MCF 10A (cell line): ENCODE measurements around the gene ATF2. TPM values are rescaled to one million over a fixed set of nuclear protein-coding genes. Genes with fewer than 3 reads are reported as not detected.

Experiments used
- BruUV-seq: library from RNA; stranded (reverse); fragments of 400-500 nt; replicated peaks from 2 replicates; lab custom pipeline; 2021; lab: Mats Ljungman, UMichigan
- CTCF ChIA-PET: fragments of 300-600 bp; sonication (Branson Sonifier 250); formaldehyde crosslinking; extraction: SDS; loops from one replicate; lab custom pipeline; 2021; ENCODE audit warnings: antibody characterized with exemption, inconsistent platforms; lab: Yijun Ruan, JAX
- POLR2A ChIA-PET: fragments of 300-600, 350-650 bp; sonication (Branson Sonifier 250); formaldehyde crosslinking; extraction: SDS; loops from one replicate; lab custom pipeline; 2020; ENCODE audit warnings: antibody characterized with exemption, inconsistent platforms; lab: Yijun Ruan, JAX
- DNase-seq: peaks from one replicate; pipeline ENCODE4 v3.0.0-alpha.2; 2018; ENCODE audit not compliant: unreplicated experiment
- H3K27ac Mint-ChIP-seq: one replicate; pipeline ENCODE4 v1.8.0; 2022; ENCODE audit warnings: mild to moderate bottlenecking, low read depth, mixed read lengths; ENCODE audit not compliant: unreplicated experiment
- H3K27me3 Mint-ChIP-seq: one replicate; pipeline ENCODE4 v1.8.0; 2022; ENCODE audit warnings: mixed read lengths; ENCODE audit not compliant: insufficient read depth, unreplicated experiment
- H3K36me3 Mint-ChIP-seq: one replicate; pipeline ENCODE4 v1.8.0; 2022; ENCODE audit warnings: mild to moderate bottlenecking, moderate library complexity, mixed read lengths; ENCODE audit not compliant: insufficient read depth, unreplicated experiment
- H3K4me1 Mint-ChIP-seq: one replicate; pipeline ENCODE4 v1.8.0; 2022; ENCODE audit warnings: mixed read lengths; ENCODE audit not compliant: insufficient read depth, unreplicated experiment
- H3K4me3 Mint-ChIP-seq: one replicate; pipeline ENCODE4 v1.8.0; 2022; ENCODE audit warnings: mild to moderate bottlenecking, moderate library complexity, mixed read lengths; ENCODE audit not compliant: unreplicated experiment
- H3K9me3 Mint-ChIP-seq: one replicate; pipeline ENCODE4 v1.8.0; 2022; ENCODE audit warnings: mixed read lengths; ENCODE audit not compliant: unreplicated experiment
- CTCF ChIP-seq: fragments of 200-600 bp; IDR thresholded peaks from one replicate; pipeline ENCODE4 v1.8.0; 2022; ENCODE audit warnings: antibody characterized with exemption, mild to moderate bottlenecking; ENCODE audit not compliant: unreplicated experiment
- intact Hi-C: fragments of 100-400 bp; cut with micrococcal nuclease; formaldehyde crosslinking; loops from 2 replicates; pipeline ENCODE4 v1.14.1; 2022
- total RNA-seq: library from RNA; stranded (reverse); gene quantifications from 2 replicates; pipeline ENCODE4 v1.2.3, GENCODE V29; 2022

ATF2 gene
- total RNA-seq, 1 experiment from 2014 or later, result 63.9 TPM

- no peak for TF ChIP-seq CTCF
- ChIA-PET POLR2A (interaction anchor here (0.8 to 2.4 kb wide), 4 partner anchors 10 to 31 kb away, joined by 3 to 9 read pairs (median 4); no protein-coding TSS in a partner anchor), CTCF (no interaction called here)
- intact Hi-C loops, result no loop called here
- Mint-ChIP-seq H3K4me3 (no peak overlapping the region), H3K9me3 (no peaks in the 10 kb centered on the region), H3K27me3 (no peaks in the 10 kb centered on the region), H3K4me1 (no peaks in the 10 kb centered on the region), H3K36me3 (peaks cover 38% of the 10 kb centered on the region), H3K27ac (no peak overlapping the region)
- no TSS peak for BruUV-seq
- no peak for DNase-seq
Observed at GRCh38 chr2:175137793-175138192, 30.2 kb downstream of the ATF2 start.

GRCh38 chr2:175136334-175137215 lies 31.4 kb downstream of the ATF2 start:
- Mint-ChIP-seq H3K27ac (no peak overlapping the region), H3K4me1 (no peaks in the 10 kb centered on the region), H3K27me3 (no peaks in the 10 kb centered on the region), H3K36me3 (peaks cover 37% of the 10 kb centered on the region), H3K4me3 (no peak overlapping the region), H3K9me3 (no peaks in the 10 kb centered on the region)
- no peak for TF ChIP-seq CTCF
- intact Hi-C loops, result no loop called here
- ChIA-PET POLR2A (interaction anchor here (0.6 to 1.3 kb wide), 7 partner anchors 9 to 32 kb away, joined by 3 to 4 read pairs (median 3); no protein-coding TSS in a partner anchor), CTCF (interaction anchor here (0.6 to 1.1 kb wide), 2 partner anchors 27 to 439 kb away, joined by 3 read pairs; no protein-coding TSS in a partner anchor)
- BruUV-seq, result no TSS peak
- DNase-seq, result no peak

- no peaks in the 10 kb centered on the region for H3K4me1 Mint-ChIP-seq
- TF ChIP-seq CTCF, result no peak
- DNase-seq, result no peak
- H3K36me3 Mint-ChIP-seq, result peaks cover 30% of the 10 kb centered on the region
- POLR2A ChIA-PET, result interaction anchor here (0.9 to 1.3 kb wide), 3 partner anchors 9 to 33 kb away, joined by 3 read pairs; no protein-coding TSS in a partner anchor
- H3K4me3 Mint-ChIP-seq, result no peak overlapping the region
- no peaks in the 10 kb centered on the region for H3K27me3 Mint-ChIP-seq
- CTCF ChIA-PET, result no interaction called here
- no TSS peak for BruUV-seq
- intact Hi-C loops, result no loop called here
- no peaks in the 10 kb centered on the region for H3K9me3 Mint-ChIP-seq
- H3K27ac Mint-ChIP-seq, result no peak overlapping the region
Observed at GRCh38 chr2:175135862-175136261, 32.1 kb downstream of the ATF2 start.

GRCh38 chr2:175135177-175135576 lies 32.8 kb downstream of the ATF2 start:
- H3K27ac Mint-ChIP-seq, result no peak overlapping the region
- DNase-seq, result no peak
- no peaks in the 10 kb centered on the region for H3K27me3 Mint-ChIP-seq
- intact Hi-C loops, result no loop called here
- no peaks in the 10 kb centered on the region for H3K4me1 Mint-ChIP-seq
- no TSS peak for BruUV-seq
- H3K36me3 Mint-ChIP-seq, result peaks cover 23% of the 10 kb centered on the region
- no peak overlapping the region for H3K4me3 Mint-ChIP-seq
- no peaks in the 10 kb centered on the region for H3K9me3 Mint-ChIP-seq
- POLR2A ChIA-PET, result interaction anchor here (1.3 kb wide), 1 partner anchor 9 kb away, joined by 3 read pairs; no protein-coding TSS in a partner anchor
- CTCF ChIA-PET, result interaction anchor here (0.6 to 0.7 kb wide), 2 partner anchors 10 to 1956 kb away, joined by 3 read pairs; no protein-coding TSS in a partner anchor
- no peak for TF ChIP-seq CTCF
